ENCODE results near the gene NRP2. TPM values are rescaled to one million over a fixed set of nuclear protein-coding genes. Genes with fewer than 3 reads are reported as not detected.

Gene NRP2
- total RNA-seq, 2 experiments from 2014 or later = 1.5 to 3.8 TPM

DNA sequence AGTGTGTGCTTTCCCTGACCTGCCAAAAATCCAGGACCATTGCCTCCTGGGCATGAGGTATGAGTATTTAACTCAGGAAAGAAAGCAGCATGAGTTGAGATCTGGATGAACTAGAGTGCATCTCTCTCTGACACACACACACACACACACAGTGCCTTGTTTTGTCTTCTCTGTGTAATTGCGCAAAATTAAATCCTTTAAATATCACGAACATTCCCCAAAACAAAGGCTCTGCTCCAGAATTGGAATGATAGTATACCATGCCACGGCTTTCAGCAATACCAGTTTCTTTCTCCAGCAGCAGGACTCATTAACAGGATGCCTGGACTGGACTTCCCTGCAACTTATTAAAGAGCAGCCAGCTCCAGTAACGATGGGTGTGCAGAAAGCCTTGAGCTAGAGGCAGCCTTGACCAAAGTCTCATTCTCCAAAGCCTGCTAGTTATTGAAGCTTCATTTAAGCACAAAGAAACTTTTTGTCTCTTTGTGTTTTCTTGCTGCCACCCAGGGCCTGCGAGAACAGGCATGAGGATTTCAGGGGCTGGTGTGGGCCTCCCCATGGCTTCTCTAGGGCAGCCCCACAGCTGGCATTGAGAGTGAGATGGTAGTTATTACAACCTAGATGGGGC is 101.7 kb downstream of the NRP2 start:
- DNase-seq = no peak
- Mint-ChIP-seq H3K4me3 (no peak overlapping the region), H3K27ac (no peak overlapping the region), H3K36me3 (ENCODE audit: low read depth) (no peaks in the 10 kb centered on the region), H3K27me3 (peaks cover 2% of the 10 kb centered on the region), H3K9me3 (ENCODE audit: low read depth) (no peaks in the 10 kb centered on the region), H3K4me1 (peaks cover 14% of the 10 kb centered on the region)
- intact Hi-C loops (cut with DNase I, micrococcal nuclease) = no loop called here
- no peak for ATAC-seq
- POLR2A ChIA-PET = no interaction called here
- CTCF ChIA-PET = interaction anchor here (0.7 to 1.7 kb wide), 2 partner anchors 9 to 18 kb away, joined by 3 to 5 read pairs; no protein-coding TSS in a partner anchor

DNA sequence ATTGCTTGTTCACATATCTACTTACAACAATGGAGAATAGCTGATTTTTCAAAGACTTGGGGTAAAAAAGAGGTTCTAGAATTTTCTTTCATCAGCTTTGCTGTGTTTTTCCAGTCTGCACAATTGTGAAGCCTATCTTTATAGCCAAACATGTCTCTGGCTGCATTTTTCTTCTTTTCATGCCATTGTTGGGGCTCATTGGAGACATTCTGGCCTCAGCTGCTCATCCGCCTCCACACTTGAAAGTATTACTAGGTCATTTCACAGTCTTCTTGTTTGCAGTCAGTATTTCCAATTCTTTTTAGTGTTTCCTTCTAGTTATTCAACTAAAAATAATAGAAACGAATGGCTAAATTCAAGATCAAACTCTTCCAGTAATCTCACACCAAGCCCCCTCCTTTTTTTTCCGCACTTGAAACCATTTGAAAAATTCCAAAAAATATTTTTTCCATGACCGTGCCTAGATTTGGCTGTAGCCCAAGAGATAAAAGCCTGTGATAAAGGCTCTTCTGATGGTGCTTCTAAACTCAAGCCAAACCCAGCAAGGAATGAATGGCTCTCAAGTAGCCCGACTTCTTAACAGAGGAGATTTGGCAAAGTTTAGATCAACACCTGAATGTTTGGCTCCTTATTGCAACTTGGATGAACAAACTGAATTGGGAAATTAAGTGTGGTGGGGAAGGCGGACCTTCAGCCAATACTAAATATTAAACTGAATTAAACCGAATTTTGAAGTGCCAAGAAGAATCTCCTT is 103.4 kb downstream of the NRP2 start:
- Mint-ChIP-seq H3K27ac (no peak overlapping the region), H3K4me3 (no peak overlapping the region), H3K9me3 (ENCODE audit: low read depth) (no peaks in the 10 kb centered on the region), H3K27me3 (peaks cover 2% of the 10 kb centered on the region), H3K36me3 (ENCODE audit: low read depth) (no peaks in the 10 kb centered on the region), H3K4me1 (peaks cover 11% of the 10 kb centered on the region)
- DNase-seq (no peak), ATAC-seq (no peak)
- CTCF ChIA-PET = interaction anchor here (0.7 to 1.7 kb wide), 2 partner anchors 10 to 27 kb away, joined by 3 to 5 read pairs; no protein-coding TSS in a partner anchor
- POLR2A ChIA-PET = interaction anchor here (0.6 kb wide), 1 partner anchor 1244 kb away, joined by 3 read pairs; no protein-coding TSS in a partner anchor
- intact Hi-C loops (cut with DNase I, micrococcal nuclease) = no loop called here

DNA sequence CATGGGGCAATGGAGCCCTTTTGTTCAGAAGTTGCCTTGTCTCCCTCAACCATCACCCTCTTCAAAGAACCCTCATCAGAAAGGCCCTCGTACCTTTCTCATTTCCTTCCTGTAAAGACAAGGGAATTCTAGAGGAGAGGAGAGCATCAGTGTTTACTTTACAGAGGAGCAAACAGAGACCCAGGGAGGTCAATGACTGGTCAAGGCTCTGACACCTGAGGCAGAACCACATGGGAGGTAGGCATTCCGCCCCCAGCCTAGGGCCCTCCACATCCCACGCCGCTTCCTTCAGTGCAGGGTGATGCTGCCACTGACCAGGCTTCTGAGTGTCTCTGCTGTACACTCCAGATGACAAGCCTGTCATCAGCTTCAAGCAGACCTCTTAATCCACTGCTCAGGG is 104.7 kb downstream of the NRP2 start:
- no peak for ATAC-seq
- intact Hi-C loops (cut with DNase I, micrococcal nuclease) = no loop called here
- ChIA-PET CTCF (no interaction called here), POLR2A (no interaction called here)
- Mint-ChIP-seq H3K9me3 (ENCODE audit: low read depth) (no peaks in the 10 kb centered on the region), H3K27me3 (peaks cover 2% of the 10 kb centered on the region), H3K27ac (no peak overlapping the region), H3K4me1 (peaks cover 3% of the 10 kb centered on the region), H3K36me3 (ENCODE audit: low read depth) (no peaks in the 10 kb centered on the region), H3K4me3 (no peak overlapping the region)
- no peak for DNase-seq

DNA sequence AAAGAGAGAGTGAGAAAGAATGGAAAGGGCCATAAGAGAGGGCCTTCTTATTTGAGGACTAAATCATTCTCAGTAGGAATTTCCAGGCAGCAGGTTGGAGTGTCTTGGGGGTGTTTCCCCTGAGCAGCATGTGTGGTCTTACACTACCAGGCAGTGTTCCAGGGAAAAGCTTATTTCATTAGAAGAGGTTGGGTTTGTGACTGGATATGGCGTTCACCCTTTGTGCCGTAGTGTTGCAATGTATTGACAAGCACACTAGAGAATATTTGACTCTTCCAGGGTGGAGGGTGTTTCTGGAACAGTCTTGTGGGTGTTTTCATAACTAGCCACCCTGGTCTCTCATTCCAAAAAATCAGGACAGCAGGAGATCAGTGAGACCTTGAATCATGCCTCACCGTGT is 105.5 kb downstream of the NRP2 start:
- H3K36me3 Mint-ChIP-seq (ENCODE audit: low read depth) = no peaks in the 10 kb centered on the region
- ChIA-PET CTCF (no interaction called here), POLR2A (no interaction called here)
- no peak overlapping the region for H3K4me3 Mint-ChIP-seq
- peaks cover 3% of the 10 kb centered on the region for H3K27me3 Mint-ChIP-seq
- H3K27ac Mint-ChIP-seq = no peak overlapping the region
- intact Hi-C loops (cut with DNase I, micrococcal nuclease) = no loop called here
- H3K4me1 Mint-ChIP-seq = peaks cover 3% of the 10 kb centered on the region
- no peaks in the 10 kb centered on the region for H3K9me3 Mint-ChIP-seq (ENCODE audit: low read depth)
- ATAC-seq (no peak), DNase-seq (no peak)

DNA sequence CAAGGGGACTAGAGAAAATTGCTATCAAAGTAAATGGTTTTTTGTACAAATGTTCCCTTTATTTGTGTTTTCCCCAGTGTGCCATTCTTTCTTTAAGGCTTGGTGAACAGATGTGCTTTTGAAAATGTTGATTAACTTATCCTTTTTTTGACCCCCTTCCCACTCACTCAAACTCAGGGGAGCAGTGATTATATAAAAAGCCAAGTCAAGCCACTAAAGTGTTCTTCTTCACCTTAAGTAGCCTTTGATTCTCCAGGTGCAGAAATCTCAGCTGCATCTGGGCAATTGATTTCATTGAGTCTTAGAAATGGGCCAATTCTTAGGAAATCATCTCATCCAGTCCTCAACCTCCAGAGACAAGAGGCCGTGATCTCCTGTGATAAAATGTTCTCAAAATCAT is 107.6 kb downstream of the NRP2 start:
- Mint-ChIP-seq H3K27ac (no peak overlapping the region), H3K9me3 (ENCODE audit: low read depth) (no peaks in the 10 kb centered on the region), H3K4me1 (peaks cover 3% of the 10 kb centered on the region), H3K36me3 (ENCODE audit: low read depth) (no peaks in the 10 kb centered on the region), H3K27me3 (peaks cover 3% of the 10 kb centered on the region), H3K4me3 (no peak overlapping the region)
- DNase-seq = no peak
- intact Hi-C loops (cut with DNase I, micrococcal nuclease) = no loop called here
- no peak for ATAC-seq
- CTCF ChIA-PET = interaction anchor here (0.6 kb wide), 1 partner anchor 389 kb away, joined by 3 read pairs; no protein-coding TSS in a partner anchor
- POLR2A ChIA-PET = no interaction called here

DNA sequence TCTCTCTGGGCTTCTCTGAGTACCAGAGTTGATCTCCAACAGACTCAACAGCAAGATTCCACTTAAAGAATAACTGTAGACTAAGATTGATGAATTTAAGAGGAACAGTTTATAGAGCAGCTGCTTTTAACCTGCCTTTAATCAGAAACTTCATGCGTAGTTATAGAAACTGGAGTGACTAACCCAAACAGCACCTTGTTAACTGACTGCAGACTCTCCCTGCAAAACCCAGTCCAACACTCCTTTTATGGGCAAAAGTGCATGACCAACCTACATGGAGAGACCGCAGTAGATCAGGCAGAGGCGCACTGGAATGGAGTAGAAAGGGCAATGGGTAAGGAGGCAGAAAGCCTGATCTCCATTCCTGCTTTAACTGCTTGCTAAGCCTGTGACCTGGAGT is 110.6 kb downstream of the NRP2 start:
- Mint-ChIP-seq H3K36me3 (ENCODE audit: low read depth) (no peaks in the 10 kb centered on the region), H3K27me3 (peaks cover 1% of the 10 kb centered on the region), H3K9me3 (ENCODE audit: low read depth) (no peaks in the 10 kb centered on the region), H3K27ac (no peak overlapping the region), H3K4me3 (no peak overlapping the region), H3K4me1 (no peaks in the 10 kb centered on the region)
- ATAC-seq = no peak
- intact Hi-C loops (cut with DNase I, micrococcal nuclease) = no loop called here
- no peak for DNase-seq
- ChIA-PET CTCF (no interaction called here), POLR2A (no interaction called here)

DNA sequence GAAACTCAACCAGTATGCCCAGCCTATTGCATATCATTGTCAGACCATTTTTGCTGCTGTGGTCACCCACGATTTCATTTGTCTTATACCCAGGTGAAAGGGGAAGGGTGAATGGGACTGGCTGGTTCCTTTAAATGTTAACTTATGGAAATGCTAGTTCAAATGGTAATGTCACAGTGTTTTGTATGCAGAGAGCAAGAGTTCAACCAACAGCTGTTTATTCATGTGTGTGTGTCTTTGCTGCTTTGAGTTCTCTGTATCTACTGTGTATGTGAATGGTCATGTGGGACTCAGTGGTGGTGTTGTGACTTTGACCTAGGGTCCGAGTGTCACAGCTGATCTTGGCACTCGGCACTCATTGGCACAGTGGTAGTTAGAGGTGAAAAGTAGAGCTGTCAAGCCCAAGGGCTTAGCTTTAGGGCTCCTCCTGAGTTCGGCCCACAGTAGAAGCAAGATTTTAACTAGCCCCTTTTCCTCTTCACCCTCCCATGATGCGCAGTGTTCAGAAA is 114.6 kb downstream of the NRP2 start:
- Mint-ChIP-seq H3K27ac (no peak overlapping the region), H3K36me3 (ENCODE audit: low read depth) (no peaks in the 10 kb centered on the region), H3K4me1 (no peaks in the 10 kb centered on the region), H3K9me3 (ENCODE audit: low read depth) (no peaks in the 10 kb centered on the region), H3K4me3 (no peak overlapping the region), H3K27me3 (peaks cover 1% of the 10 kb centered on the region)
- ATAC-seq (no peak), DNase-seq (no peak)
- intact Hi-C loops (cut with DNase I, micrococcal nuclease) = no loop called here
- ChIA-PET POLR2A (no interaction called here), CTCF (interaction anchor here (0.5 kb wide), 1 partner anchor 905 kb away, joined by 3 read pairs; no protein-coding TSS in a partner anchor)

DNA sequence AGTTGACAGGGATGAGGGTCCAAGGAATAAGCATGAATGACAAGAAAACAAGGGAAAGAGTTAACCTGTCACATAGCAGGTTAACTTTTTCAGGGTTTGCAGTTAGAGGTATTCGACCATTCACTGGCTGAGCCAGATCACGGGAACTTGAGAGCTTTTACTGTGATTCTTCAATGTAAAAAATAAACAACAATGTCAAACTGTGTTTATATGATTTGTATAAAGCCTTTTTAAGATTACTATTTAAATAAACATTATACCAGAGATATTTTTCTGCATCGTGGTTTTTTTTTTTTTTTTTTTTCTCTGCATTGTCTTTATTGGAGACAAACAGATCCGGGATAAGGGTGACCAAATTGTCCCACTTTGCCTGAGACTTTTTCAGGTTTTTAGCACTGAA is 115.6 kb downstream of the NRP2 start:
- intact Hi-C loops (cut with DNase I, micrococcal nuclease) = no loop called here
- no peak overlapping the region for H3K4me3 Mint-ChIP-seq
- ATAC-seq (no peak), DNase-seq (no peak)
- ChIA-PET CTCF (no interaction called here), POLR2A (no interaction called here)
- no peak overlapping the region for H3K27ac Mint-ChIP-seq
- no peaks in the 10 kb centered on the region for H3K9me3 Mint-ChIP-seq (ENCODE audit: low read depth)
- no peaks in the 10 kb centered on the region for H3K36me3 Mint-ChIP-seq (ENCODE audit: low read depth)
- H3K27me3 Mint-ChIP-seq = no peaks in the 10 kb centered on the region
- no peaks in the 10 kb centered on the region for H3K4me1 Mint-ChIP-seq

DNA sequence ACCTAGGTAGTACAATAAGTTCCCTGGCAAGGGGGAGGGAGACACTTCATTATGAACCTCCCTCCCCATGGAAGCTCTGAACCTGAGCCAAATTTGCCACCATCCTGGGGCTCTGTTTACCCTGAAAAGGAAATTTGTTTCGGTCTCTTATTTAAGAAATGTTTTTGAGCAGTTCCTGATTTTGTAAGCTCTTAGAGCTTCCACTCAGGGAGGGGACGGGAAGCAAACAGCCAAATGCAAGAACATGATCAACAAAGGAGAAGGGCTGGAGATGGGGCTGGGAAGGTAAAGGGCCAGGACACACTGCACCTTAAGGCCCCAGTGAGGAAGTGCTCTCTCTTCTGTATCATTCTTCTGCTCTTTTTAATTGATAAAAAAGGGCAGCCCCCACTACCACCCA is 117.9 kb downstream of the NRP2 start:
- ATAC-seq = no peak
- no peaks in the 10 kb centered on the region for H3K27me3 Mint-ChIP-seq
- intact Hi-C loops (cut with DNase I, micrococcal nuclease) = no loop called here
- H3K9me3 Mint-ChIP-seq (ENCODE audit: low read depth) = no peaks in the 10 kb centered on the region
- no peak for DNase-seq
- no peak overlapping the region for H3K4me3 Mint-ChIP-seq
- H3K36me3 Mint-ChIP-seq (ENCODE audit: low read depth) = no peaks in the 10 kb centered on the region
- H3K27ac Mint-ChIP-seq = no peak overlapping the region
- H3K4me1 Mint-ChIP-seq = no peaks in the 10 kb centered on the region
- CTCF ChIA-PET = interaction anchor here (1.0 to 1.8 kb wide), 2 partner anchors 12 to 25 kb away, joined by 4 to 6 read pairs; no protein-coding TSS in a partner anchor
- POLR2A ChIA-PET = no interaction called here

DNA sequence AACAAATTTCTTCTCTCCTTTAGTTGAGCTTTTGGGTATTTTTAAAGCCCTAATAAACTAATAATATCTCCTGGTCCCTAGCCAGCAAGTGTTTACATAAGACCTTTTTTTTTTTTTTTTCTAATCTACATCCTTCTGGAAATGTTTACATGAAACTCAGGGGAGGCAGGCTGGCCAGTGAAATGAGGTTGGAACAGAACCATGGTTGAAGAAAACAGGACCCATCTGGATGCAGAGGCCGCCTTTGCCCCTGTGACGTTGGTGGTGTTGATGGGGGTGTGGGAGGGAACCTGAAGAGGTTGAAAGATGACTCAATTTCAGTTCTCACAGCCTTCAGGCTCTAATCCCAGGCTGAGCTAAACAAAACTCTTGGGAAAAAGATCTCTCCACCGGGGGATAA is 118.5 kb downstream of the NRP2 start:
- POLR2A ChIA-PET = no interaction called here
- Mint-ChIP-seq H3K4me3 (no peak overlapping the region), H3K27me3 (no peaks in the 10 kb centered on the region), H3K4me1 (no peaks in the 10 kb centered on the region), H3K9me3 (ENCODE audit: low read depth) (no peaks in the 10 kb centered on the region), H3K36me3 (ENCODE audit: low read depth) (no peaks in the 10 kb centered on the region), H3K27ac (no peak overlapping the region)
- CTCF ChIA-PET = interaction anchor here (1.0 to 1.8 kb wide), 2 partner anchors 12 to 26 kb away, joined by 4 to 6 read pairs; no protein-coding TSS in a partner anchor
- no peak for ATAC-seq
- no peak for DNase-seq
- intact Hi-C loops (cut with DNase I, micrococcal nuclease) = no loop called here

DNA sequence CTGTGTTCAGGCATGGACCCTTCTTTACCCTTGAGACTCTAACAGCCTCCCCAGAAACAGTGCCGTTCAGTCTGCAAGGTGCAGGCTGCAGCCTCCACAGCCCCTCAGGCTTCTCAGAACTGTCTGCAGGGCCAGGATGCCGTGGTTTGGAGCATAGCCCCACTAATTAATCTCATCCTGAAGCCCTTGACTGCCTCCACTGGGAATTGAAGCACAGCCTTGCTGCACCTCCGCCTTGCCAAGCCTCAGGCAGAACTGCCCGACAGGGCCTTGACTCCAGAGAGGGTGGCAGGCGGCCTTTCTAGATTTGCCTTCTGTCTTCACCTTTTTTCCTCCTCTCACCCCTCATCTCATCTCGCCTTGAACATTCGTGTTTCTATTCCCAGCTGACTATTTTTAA is 119.8 kb downstream of the NRP2 start:
- ChIA-PET CTCF (interaction anchor here (0.5 to 1.2 kb wide), 2 partner anchors 18 to 124 kb away, joined by 3 read pairs; no protein-coding TSS in a partner anchor), POLR2A (no interaction called here)
- intact Hi-C loops (cut with DNase I, micrococcal nuclease) = no loop called here
- Mint-ChIP-seq H3K27me3 (peaks cover 2% of the 10 kb centered on the region), H3K4me3 (no peak overlapping the region), H3K36me3 (ENCODE audit: low read depth) (no peaks in the 10 kb centered on the region), H3K4me1 (no peaks in the 10 kb centered on the region), H3K9me3 (ENCODE audit: low read depth) (no peaks in the 10 kb centered on the region), H3K27ac (no peak overlapping the region)
- ATAC-seq = no peak
- DNase-seq = no peak

DNA sequence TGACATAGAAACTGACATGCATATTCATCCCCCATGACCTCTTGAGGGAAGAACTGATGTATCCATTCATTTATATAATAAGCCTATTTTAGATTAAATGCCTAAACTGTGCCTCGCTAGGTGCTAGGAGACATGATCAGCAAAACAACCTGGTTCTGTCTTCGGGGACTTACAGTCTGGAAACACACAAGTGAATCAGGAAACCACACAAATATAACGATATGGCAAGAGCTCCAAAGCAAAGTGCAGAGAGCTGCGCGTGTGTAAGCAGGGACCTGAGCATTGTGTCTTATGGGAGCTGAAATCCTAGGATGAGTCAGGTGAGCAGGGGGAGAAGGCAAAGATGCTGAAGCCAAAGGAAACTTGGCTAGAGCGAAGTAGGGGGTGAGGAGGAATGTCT is 120.6 kb downstream of the NRP2 start:
- ATAC-seq (no peak), DNase-seq (no peak)
- Mint-ChIP-seq H3K27ac (no peak overlapping the region), H3K4me1 (no peaks in the 10 kb centered on the region), H3K27me3 (peaks cover 2% of the 10 kb centered on the region), H3K36me3 (ENCODE audit: low read depth) (no peaks in the 10 kb centered on the region), H3K4me3 (no peak overlapping the region), H3K9me3 (ENCODE audit: low read depth) (no peaks in the 10 kb centered on the region)
- CTCF ChIA-PET = interaction anchor here (0.9 to 1.2 kb wide), 2 partner anchors 26 to 123 kb away, joined by 3 read pairs; no protein-coding TSS in a partner anchor
- intact Hi-C loops (cut with DNase I, micrococcal nuclease) = no loop called here
- POLR2A ChIA-PET = no interaction called here
